Head of caudate nucleus (tissue), 42 donors: Measurements from ENCODE around the gene ANK2.

ENCODE experiments used
- DNase-seq, 42 donors: peaks; one replicate each; pipeline versions ENCODE4 v3.0.0 to v3.0.0-alpha.2; 2020 to 2021; ENCODE audit warnings: mixed read lengths in 7 of 42
- intact Hi-C: fragments of 100-400 bp; cut with DNase I; formaldehyde crosslinking; loops from one replicate; pipeline ENCODE4 v1.15.0; 2022

Gene ANK2

DNA sequence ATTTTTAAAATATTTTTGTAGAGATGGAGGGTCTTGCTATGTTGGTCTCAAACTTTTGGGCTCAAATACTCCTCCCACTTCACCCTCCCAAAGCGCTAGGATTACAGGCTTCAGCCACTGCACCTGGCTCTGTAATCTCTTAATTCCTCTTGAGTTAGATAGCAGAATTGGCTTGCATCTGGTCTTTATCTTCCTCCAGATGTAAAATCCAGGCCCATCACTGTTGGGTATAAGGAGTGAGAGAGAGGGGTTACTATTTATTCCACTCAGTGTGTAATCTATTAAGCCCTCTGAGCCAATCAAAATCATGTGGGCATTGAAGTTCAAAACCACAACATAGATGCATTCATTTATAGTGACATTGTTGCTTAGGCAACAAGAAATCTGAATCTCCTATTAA, 33.9 kb downstream of the ANK2 start:
- intact Hi-C loops = no loop called here

DNA sequence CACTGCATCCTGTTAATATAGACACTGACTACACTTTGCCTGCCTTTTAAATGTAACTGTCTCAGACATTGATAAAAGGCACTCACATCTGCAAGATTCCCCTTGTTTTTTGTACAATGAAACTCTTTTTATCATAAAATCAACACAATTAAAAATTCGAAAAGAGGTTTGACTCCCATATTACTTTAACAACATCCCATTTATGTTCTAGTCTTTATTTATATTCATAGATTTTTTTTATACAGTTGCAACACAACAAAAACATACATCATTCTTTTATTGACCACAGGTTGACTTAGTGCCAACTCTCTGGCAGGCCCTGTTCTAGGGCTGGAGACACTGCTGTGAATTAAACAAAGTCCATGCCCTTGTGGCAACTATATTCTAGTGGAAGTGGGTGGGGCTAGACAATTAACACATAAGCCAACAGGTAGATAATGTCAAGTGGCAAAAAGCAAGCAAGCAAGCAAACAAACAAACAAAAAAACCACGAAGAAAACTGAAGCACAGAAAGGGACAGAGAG, 36.8 kb downstream of the ANK2 start:
- peak in 1 of 42 donors; percentile 36 for DNase-seq
- intact Hi-C loops = no loop called here

More for the DNA sequence above, 33.9 kb downstream of the ANK2 start:
- no peak for DNase-seq

DNA sequence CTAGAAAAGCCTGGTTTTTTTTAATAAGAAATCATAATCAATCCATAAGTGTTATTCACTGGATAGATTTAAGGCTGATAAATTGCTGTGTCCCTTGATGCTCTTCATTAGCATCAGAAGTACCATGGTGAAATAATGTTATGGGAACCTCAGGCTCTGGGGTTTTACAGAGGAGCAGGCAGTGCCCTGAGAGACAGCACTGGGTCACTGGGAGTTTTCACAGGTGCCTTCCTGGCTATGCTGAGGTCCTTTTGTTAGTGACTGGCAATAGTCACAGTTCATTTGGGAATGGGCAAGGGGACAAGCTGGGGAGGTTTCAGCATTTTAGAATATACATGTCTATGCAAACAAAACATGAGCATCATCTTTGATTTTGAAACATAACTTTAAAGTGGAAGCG, 38.6 kb downstream of the ANK2 start:
- intact Hi-C loops = no loop called here
- no peak for DNase-seq

DNA sequence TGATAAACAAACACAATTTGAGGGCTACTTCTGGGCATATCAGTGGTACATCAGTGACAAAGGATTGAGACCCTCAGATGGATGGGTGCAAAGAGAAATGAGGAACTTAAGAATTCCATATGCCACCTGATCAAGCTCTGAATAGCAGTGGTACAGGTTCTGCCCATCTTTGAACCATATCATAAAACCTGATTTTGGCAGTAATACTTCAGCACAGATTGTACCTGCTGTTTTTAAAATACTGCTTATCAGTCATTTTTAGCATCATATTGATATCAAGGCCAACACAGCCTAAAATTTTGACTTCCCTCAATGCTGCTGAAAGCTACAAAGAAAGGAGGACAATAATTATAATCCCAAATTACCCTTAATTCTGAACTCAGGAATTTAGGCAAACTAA, 41.5 kb downstream of the ANK2 start:
- intact Hi-C loops = loop anchor here (10.0 kb wide), 1 partner anchor 146 kb away; no protein-coding TSS in a partner anchor
- DNase-seq = no peak

DNA sequence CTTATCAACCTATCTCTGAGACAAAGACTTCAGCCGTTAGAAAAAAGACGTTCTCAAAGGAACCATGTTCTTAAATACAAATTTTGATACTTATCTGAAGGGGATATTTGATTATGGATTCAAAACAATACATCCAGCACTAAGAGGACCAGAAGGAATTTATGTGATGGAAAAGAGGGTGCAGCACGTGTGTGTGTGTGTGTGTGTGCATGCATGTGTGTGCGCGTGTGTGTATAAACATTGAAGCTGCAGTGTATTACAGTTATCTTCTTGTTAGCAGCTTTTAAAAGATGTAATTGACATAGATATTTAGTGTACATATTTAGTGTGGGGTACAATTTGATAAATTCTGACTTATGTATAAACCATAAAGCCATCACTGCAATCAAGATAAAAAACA, 44.9 kb downstream of the ANK2 start:
- no peak for DNase-seq
- intact Hi-C loops = loop anchor here (10.0 kb wide), 1 partner anchor 150 kb away; no protein-coding TSS in a partner anchor

DNA sequence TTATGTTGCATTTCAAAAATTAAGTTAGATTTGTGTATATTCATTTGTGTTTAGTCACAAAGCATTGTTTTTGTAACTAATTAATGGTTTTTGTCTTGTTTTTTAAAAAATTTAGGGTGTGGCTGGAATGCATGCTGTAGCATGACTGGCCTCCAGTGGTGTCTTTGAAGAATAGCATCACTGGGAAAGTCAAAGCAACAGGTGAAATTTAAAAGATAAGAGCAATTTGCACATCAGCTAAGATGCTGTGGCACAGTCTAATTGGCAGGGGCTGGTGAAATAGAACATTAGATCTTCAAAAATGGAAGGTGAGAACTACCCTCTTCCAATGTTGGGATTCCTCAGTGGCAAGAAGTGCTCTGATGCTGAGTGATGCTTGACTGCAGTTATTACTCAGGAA, 45.3 kb downstream of the ANK2 start:
- DNase-seq = peak in 4 of 42 donors; percentile 6 to 34 (median 24)
- intact Hi-C loops = loop anchor here (10.0 kb wide), 1 partner anchor 150 kb away; no protein-coding TSS in a partner anchor

DNA sequence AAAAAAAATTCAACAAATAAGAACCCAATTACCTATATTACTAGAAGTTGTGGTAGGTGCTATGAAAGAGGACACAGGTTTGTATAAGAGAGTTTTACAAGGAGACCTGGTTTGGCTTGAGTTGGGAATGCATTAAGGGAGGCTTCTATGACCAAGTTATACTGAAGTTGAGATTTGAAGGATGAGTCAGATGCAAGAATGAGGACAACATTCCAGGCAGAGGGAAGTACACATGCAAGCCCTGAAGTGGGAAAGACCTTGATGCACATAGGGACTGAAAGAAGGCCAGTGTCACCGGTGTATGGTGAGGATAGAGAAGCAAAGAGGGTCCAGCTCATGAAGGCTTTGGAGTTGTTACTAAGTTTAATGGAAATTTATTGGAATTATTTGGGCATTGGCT, 52.2 kb downstream of the ANK2 start:
- no peak for DNase-seq
- intact Hi-C loops = loop anchor here (10.0 kb wide), 1 partner anchor 183 kb away; no protein-coding TSS in a partner anchor

DNA sequence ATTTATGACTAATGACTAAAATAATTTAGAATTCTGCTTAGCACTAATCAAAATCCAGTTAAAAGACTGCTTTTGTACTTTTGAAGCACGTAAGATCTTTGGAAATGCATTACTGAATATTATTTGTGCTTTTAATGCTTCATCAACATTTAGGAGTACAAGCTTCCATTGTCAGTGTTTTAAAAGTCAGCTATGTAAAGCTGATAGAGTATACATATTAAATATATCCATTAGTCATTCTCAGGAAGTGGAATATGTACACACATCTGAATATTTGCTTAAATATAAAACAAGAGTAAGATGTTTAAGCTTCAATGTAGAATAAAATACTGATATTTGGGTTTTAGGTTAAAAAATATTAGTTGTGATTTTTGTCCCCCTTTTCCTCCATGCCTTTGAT, 54.1 kb downstream of the ANK2 start:
- no peak for DNase-seq
- intact Hi-C loops = loop anchor here (10.0 kb wide), 1 partner anchor 181 kb away; no protein-coding TSS in a partner anchor

DNA sequence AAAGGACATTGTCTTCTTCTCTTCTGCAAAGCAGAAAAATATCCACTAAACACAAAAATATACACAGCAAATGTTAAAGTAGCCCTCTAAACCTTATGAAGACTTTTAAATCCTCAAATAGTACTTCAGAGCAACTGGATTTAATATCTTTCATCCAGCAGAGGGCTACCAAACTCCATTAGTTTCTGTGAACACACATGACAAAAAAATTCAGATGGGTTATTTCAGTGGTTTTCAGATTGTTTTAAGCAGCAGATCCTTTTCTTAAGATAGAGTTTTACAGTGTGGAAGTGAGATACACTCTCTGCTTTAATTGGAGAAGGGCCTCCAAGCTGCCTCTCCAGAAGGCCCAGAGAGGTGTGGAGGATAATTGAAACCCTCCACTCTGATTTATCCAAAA, 56.7 kb downstream of the ANK2 start:
- peak in 1 of 42 donors; percentile 53 for DNase-seq
- intact Hi-C loops = loop anchor here (10.0 kb wide), 1 partner anchor 179 kb away; no protein-coding TSS in a partner anchor

DNA sequence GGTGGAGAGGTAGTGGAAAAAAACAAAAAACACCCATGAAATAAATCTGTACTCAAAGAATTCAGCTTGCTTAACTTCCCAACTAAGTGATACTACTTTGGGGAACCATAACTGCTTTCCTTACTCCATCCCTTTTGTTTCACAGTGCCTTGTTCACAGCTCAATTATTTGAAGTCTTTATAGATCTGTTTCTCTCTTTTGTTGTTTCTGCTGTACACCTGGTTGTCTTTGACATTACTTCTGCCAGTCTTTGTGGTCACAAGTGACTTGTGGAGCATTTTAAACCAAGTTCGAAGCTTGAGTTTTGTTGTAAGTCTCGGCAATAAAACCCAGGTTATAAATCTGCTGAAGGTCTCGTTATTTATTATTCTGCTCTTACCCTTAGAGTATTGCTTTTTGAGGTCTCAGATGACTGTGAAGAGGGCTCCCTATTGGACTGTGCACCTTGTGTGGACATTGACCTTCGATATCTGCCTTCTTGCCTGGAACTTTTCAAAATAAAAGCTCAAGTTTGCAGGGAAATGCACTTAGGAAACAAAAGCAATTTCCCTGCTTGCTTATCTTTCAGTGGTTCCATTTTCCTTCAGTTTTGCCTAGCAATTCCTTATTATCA, 59.8 kb downstream of the ANK2 start:
- no peak for DNase-seq
- intact Hi-C loops = loop anchor here (10.0 kb wide), 1 partner anchor 176 kb away; no protein-coding TSS in a partner anchor

DNA sequence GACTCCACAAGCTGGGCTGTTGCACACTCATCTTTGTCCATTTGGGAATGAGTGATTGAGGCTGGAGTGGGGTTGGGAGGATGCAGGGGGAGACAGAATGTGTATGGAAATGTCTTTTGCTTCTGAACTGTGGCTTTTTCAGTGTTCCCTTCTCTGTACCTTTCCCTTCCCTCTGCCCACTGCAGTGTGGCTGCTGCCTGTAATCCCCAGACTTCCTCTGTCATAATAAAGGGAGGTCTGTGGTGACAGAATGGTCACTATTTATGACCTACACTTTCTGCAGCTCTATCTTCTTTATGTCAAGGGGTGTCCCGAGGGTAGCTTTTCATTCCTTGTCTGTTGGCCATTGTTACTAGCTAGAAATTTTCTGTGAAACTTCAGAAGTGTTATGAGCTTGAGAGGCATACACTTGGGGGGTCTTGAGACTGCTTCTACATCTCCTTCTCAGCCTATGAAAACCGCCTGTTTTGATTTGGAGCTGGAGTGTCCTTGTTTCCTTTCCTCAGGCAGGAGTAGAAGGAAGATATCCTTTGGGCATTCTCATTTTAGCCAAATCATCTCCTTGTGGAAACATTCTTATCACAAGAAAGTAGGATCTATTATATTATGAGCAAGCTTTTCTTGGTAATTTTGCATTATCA, 63.0 kb downstream of the ANK2 start:
- DNase-seq = no peak
- intact Hi-C loops = no loop called here

DNA sequence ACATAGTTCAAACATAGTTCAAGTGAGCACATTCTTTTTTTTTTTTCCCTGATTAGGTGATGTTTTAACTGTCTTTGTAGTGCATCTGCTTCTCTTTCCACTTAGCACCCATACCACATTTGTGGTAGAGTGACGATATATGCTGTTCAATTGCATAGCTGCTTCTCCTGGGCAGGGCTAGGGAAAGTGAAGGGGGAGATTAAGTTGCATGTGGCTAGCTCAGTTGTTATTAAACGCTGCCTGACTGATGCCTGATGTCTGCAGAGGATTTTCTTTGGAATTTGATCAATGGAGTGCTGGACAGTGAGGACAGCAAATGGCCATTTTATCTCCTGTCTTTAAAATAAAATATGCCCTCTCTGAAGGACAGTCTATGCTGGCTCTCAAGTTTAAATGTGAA, 63.7 kb downstream of the ANK2 start:
- intact Hi-C loops = no loop called here
- DNase-seq = no peak

DNA sequence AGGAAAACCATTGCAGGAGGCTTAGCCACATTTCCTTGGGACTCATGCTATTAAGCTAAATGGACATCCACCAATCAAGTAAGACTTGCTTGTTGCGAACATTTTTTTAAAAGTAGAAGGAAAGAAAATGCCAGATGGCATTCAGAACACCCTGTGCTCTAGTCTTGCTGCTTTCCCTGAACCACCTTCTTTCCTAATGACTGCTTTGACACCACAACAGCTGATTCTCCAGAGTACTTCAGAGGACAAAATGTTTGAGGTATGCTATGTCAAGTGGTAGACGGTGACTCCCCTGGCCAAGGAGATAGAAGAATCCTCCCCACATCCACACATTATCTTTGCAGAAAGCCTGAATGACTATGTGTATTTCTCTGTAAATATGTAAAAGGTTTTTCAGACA, 65.4 kb downstream of the ANK2 start:
- intact Hi-C loops = no loop called here
- no peak for DNase-seq

DNA sequence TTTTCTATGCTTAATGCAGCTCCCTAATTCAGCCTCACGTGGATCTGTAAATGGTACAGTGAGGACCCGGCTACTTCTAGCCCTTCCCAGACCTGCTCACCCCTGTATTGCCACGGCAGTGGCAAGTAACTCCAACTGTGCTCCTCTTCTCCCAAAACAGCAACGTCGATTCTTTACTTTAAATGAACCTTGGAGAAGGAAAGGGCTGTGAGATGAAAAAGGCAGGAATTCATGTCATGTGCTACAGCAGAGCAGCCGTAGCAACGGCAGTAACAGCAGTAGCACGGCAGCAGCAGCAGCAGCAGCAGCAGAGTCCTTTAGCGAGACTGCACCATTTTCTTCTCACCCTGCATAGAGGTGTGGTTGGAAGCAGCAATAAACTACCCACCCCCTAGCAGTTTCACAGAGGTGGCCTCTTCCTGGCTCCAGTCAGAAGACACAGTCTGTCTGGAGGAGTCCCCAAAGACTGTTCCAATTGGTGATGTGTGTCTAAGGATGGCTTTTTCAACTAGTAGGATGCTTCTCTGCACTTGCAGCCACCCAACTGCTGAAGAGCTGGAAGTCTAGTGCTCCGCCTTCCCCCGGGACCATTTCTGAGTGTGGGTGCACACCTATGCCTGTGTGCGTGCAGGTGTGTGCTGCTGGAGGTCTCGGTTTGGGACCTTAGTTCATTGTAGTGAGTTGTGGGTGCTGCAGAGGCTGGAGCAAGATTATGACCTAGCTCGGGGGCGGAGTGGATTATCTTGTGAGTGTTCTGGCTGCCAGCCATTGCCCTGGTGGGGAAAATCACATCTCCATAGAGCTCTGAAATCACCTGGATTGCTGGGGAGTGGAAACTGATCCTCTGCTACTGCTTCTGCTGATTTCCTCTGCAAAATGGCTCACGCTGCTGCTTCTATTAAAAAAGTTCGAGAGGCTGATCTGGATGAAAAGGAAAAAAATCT, 67.2 kb downstream of the ANK2 start:
- peak; percentile 21 to 94 (median 69) for DNase-seq
- intact Hi-C loops = no loop called here

DNA sequence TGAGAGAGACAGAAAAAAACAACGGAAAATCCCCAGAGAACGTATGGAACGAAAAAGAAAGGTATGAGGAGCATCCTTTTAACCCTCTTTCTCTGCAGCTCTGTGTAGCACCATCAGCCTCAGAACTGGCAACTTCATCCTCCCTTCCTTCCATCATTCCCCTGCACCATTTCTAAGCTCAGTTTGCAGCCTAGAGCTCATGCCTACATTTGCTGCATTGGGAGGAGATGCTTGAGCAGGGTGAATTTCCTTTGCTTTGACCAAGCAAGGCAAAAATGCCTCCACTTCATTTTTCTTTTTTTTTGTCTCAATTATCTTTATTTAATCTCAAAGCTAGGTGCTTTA, 67.9 kb downstream of the ANK2 start:
- intact Hi-C loops = no loop called here
- DNase-seq = peak in 1 of 42 donors; percentile 14

DNA sequence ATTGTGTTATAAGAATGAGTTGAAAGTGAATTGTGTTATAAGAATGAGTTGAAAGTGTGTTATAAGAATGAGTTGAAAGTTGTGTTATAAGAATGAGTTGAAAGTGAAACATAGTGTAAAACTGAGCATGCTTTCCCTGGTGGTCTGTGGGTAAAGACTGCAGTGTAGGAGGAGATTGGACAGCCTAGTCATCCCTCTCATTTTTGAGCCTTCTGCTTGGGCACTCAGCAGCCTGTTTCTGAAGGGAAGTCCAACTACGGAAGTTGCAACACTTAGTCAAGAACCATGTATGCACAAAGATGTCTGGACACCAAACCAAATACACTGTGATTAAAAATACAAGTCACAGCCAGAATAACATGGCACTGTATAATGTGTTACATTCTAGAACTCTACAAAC, 72.6 kb downstream of the ANK2 start:
- intact Hi-C loops = no loop called here
- no peak for DNase-seq

DNA sequence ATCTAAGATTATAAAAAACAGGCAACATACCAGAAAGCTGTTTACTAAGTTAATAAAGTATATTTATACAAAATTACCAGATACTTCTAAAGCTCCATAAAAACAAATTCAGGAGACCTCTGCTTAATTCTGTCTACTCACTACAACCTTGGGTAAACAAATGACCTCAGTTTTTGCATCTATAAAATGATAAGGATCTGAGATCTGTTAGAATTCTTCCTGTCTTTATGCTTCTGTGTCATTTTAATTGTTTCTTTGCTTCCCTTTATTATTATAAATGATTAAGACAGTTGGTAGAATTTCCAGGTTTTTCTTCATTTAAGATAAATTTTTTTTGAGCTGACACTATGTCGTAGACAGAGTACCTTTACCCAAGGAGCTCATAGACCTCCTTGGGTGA, 76.0 kb downstream of the ANK2 start:
- no peak for DNase-seq
- intact Hi-C loops = no loop called here

DNA sequence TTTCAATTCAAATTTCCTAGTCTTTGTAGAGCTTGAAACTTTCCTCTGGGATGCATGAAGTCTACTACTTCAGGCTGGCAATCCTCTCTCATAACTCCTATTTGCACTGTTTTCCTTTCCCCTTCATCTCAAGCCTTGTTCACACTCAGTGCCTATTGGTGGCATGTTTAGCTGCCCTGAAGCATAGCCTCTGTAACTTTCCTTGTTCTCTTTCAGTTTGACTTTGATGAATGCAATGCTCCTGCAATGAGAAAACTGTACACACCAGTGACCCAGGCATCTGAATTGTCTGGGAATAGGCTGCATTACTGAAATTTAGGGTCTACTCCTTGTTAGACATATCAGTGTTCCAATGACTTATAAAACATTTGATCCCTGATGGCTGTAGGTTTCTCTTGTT, 81.7 kb downstream of the ANK2 start:
- intact Hi-C loops = no loop called here
- DNase-seq = no peak

DNA sequence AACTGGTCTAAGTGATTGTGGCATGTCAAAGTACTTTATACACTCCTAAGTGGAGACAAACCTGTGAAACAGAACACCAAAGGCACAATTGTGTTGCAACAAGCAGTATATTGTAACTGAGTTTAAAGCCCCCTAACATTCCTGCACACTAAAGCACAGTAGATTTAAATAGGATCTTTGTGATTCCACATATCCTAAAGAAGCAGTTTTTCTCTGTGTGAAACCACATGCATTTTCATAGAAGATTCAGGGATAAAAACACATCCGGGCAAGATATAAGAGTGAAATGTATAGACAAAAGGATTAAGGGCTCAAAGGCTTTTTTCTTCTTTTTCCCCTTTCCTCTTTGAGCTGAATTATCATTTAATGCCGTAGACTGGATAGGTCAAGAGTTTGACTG, 82.2 kb downstream of the ANK2 start:
- DNase-seq = no peak
- intact Hi-C loops = no loop called here
